Naive B cell (primary cell): ENCODE results near the gene LRTM2. TPM values are rescaled to one million over a fixed set of nuclear protein-coding genes. Genes with fewer than 3 reads are reported as not detected.

Source experiments
- ATAC-seq, 2 donors: fragments of 150-1000 bp; cut with Tn5 transposase; 2 replicates each; pipeline ENCODE4 v1.10.0; 2021; ENCODE audit warnings: low read depth in 2 of 2, mild to moderate bottlenecking in 2 of 2, moderate library complexity in 2 of 2
- DNase-seq: peaks from one replicate; pipeline ENCODE4 v3.0.0; 2022
- H3K27ac Mint-ChIP-seq, 6 donors: one replicate each; pipeline ENCODE4 v1.8.0; 2020 to 2022; ENCODE audit warnings: mild to moderate bottlenecking in 6 of 6, mixed read lengths in 6 of 6, moderate library complexity in 5 of 6, inconsistent platforms in 2 of 6
- H3K27me3 Mint-ChIP-seq, 3 donors: one replicate each; pipeline ENCODE4 v1.8.0; 2021 to 2022; ENCODE audit warnings: mixed read lengths in 3 of 3, mild to moderate bottlenecking in 1 of 3
- H3K36me3 Mint-ChIP-seq, 2 donors: one replicate each; pipeline ENCODE4 v1.8.0; 2020 to 2022; ENCODE audit warnings: mixed read lengths in 2 of 2, inconsistent platforms in 1 of 2, mild to moderate bottlenecking in 1 of 2
- H3K4me1 Mint-ChIP-seq, 3 donors: one replicate each; pipeline ENCODE4 v1.8.0; 2020 to 2022; ENCODE audit warnings: mixed read lengths in 3 of 3, inconsistent platforms in 1 of 3, mild to moderate bottlenecking in 1 of 3, moderate library complexity in 1 of 3
- H3K4me3 Mint-ChIP-seq, 8 donors: one replicate each; pipeline ENCODE4 v1.8.0; 2020 to 2022; ENCODE audit warnings: mild to moderate bottlenecking in 8 of 8, mixed read lengths in 8 of 8, moderate library complexity in 8 of 8, inconsistent platforms in 2 of 8
- H3K9me3 Mint-ChIP-seq, 7 donors: one replicate each; pipeline ENCODE4 v1.8.0; 2020 to 2022; ENCODE audit warnings: mixed read lengths in 7 of 7, mild to moderate bottlenecking in 5 of 7, inconsistent platforms in 2 of 7, moderate library complexity in 1 of 7
- polyA plus RNA-seq, 6 donors: library from polyadenylated mRNA; unstranded; fragments of 300-500 nt; fragmentation: Illumina TruSeq; gene quantifications; one replicate each; pipeline ENCODE4 v1.2.3, GENCODE V29; 2021; ENCODE audit warnings: low read depth in 6 of 6

The LRTM2 gene
- polyA plus RNA-seq, 6 donors from 2014 or later: not detected

DNA sequence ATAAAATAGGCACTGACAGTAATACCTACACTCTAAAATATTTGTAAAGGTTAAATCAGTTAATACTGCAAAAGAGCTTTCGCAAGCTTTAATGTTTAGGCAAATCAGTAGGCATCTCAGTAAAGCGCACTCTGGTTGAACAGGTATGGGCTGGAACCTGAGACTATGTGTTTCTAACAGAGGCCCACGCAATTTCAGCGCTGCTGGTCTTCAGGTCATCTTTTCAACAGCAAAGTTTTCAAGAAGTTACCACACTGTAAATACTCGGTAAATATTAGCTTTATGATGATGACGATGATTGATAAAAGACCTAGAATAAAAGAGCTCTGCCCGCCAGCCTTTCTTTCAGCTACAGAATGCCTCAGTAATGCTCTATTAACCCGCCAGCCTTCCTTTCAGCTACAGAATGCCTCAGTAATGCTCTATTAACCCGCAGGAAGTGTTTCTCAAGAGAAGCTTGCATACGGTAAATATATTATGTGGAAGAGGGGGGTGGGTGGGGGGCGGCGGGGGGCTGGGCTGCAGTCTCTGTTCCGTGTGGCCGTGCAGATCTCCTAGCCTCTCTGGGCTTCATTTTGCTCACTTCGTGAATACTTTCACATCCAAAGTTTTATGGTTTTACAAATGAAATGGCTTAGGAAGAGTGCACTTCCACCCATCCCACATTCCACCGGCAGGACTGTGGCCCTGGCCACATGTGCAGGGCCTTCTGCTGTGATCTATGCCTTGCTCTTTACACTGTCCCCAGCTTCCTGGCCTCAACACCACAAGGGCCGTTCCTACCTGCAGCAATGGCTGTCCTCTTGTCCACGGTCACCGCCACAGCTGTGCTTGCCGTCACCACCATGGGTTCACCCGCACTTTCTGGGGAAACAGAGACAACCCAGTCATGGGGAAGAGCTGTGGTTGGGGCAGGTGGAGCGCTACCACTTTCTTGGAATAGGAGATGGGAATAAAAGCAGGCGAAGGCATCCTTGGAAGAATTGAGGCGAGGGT is 19.9 kb downstream of the LRTM2 start:
- H3K4me3 Mint-ChIP-seq: no peak overlapping the region
- no peaks in the 10 kb centered on the region for H3K9me3 Mint-ChIP-seq
- no peak for DNase-seq
- peaks cover 19 to 37% (median 20%) of the 10 kb centered on the region in 3 donors for H3K4me1 Mint-ChIP-seq
- no peak for ATAC-seq
- H3K27me3 Mint-ChIP-seq: peaks cover 0 to 4% (median 0%) of the 10 kb centered on the region in 3 donors
- H3K36me3 Mint-ChIP-seq: no peaks in the 10 kb centered on the region
- peak overlapping the region in 2 of 6 donors; percentile 9 to 61 for H3K27ac Mint-ChIP-seq

DNA sequence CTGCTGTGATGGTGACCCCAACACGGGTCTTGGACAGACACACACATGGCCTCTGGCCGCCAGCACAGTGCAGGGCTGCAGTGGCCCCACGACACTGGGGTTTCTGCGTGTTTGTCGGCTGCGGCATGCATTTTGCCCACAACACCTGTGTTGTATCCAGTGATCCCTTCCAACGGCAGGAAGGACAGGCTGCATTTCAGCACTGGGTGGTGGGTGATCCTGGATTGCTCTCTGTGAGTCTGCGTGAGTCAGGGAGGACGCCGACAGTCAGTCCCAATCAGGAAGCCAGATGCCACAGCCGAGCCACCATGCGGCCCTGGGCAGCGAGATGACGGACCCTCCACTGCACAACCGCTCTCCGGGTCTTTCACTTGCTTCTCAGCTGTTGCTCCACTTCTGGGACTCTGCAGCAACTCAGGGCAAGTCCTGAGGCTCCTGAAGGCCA is 20.6 kb downstream of the LRTM2 start:
- no peaks in the 10 kb centered on the region for H3K36me3 Mint-ChIP-seq
- H3K4me3 Mint-ChIP-seq: peak overlapping the region in 3 of 8 donors; percentile 19 to 29 (median 25)
- H3K4me1 Mint-ChIP-seq: peaks cover 19 to 37% (median 20%) of the 10 kb centered on the region in 3 donors
- peaks cover 0 to 4% (median 1%) of the 10 kb centered on the region in 3 donors for H3K27me3 Mint-ChIP-seq
- DNase-seq: no peak
- no peaks in the 10 kb centered on the region for H3K9me3 Mint-ChIP-seq
- no peak for ATAC-seq
- no peak overlapping the region for H3K27ac Mint-ChIP-seq

DNA sequence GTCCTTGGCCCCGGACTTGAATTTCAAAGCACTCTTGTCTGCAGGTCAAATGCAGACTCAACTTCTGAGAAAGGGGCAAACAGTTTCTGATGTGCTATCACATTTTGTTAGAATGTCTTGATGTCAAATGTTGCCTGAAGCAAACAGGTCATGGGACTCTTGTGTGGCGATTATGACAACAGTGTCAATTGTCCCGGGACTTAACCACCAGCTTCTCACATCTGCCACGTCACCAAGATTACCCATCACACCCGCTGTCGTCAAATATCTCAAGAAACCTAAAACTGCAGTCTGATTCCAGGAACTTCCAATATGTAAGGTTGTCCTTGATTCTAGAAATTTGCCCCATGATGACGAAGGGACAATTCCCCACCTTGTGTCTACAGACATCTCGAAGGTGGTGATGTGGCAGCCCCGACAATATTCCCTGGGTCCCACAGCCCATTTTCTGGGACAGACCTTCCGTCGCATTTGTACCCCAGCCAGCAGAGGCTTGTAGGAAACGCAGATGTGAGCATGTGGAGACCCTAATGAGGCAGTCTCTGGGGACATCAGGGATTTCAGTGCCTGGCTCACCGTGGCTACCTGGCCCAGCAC is 21.3 kb downstream of the LRTM2 start:
- Mint-ChIP-seq H3K9me3 (no peaks in the 10 kb centered on the region), H3K4me1 (peaks cover 19 to 37% (median 20%) of the 10 kb centered on the region in 3 donors), H3K4me3 (peak overlapping the region in 4 of 8 donors; percentile 29 to 40 (median 34)), H3K27ac (peak overlapping the region in 2 of 6 donors; percentile 29 to 74), H3K36me3 (no peaks in the 10 kb centered on the region), H3K27me3 (peaks cover 0 to 7% (median 4%) of the 10 kb centered on the region in 3 donors)
- ATAC-seq (no peak), DNase-seq (no peak)

DNA sequence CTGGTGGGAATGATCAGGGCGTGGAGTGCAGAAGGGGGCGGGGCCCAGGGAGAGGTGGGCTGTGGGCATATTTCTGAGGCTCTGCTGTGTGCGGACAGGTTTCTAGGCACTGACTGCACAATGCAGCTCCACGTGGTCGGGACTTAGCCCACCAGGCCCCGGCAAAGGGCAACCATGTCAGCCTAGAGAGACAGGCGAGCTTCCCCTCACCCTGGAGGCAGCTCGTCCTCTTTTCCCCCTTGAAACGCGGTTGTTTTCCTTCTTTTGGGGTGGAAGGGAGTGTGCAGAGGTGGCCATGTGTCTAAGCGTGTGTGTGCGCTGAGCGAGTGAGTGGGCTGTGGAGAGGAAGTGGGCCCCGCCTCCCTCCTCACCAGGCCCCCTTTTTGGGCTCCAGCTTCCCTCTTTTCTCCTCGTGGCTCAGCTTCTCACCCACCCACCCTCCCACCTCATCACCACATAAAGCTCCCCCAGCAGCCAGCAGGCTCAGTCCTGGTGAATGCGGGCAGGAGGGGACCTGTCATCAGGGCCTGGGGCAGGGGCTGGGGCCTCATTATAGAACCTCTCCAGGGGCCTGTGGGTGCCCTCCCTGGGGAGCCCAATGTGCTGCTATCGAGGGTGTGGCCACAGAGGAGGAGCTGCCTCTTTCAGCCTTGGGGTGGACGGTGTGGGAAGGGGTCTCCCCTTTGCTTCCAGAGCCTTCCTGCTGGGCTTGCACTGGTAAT is 22.0 kb downstream of the LRTM2 start:
- DNase-seq (peak; percentile 12), ATAC-seq (peak; percentile 72 to 83)
- Mint-ChIP-seq H3K9me3 (no peaks in the 10 kb centered on the region), H3K36me3 (no peaks in the 10 kb centered on the region), H3K4me3 (peak overlapping the region in 5 of 8 donors; percentile 8 to 64 (median 32)), H3K27me3 (peaks cover 0 to 7% (median 4%) of the 10 kb centered on the region in 3 donors), H3K27ac (peak overlapping the region in 2 of 6 donors; percentile 1 to 74), H3K4me1 (peaks cover 19 to 37% (median 20%) of the 10 kb centered on the region in 3 donors)

DNA sequence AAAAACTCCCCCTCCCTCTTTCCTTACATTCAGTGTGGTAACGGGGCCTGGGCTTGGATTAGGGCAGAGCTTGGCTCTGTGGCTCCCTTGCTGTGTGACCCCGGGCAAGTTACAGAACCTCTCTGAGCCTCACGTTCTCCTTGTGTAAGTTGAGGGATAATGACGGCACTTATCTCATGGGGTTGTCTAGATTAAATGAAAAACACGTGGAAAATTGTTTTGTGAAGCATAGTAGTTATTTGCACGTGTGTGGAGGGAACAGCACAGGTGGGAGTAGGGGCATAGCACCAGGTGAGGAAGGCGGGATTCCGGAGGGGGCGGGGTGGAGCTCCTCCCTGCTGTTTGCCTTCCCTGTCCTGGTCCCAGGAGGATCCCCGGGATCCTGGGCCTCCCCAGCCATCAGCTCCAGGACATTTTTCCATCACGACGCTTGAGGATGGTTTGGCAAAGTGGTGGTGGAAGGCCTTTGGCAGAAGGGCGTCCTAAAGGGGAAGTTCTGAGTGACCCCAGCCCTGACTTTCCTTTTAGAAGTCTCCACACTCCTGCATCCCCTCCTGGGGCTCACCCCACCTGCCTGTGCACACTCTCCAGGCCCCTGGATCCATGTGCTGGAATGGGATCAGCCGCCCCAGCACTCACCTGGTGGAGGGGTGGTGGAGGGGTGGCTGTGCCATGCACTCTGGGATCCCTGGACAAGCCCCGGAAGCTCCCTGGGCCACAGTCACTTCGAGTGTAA is 22.7 kb downstream of the LRTM2 start:
- Mint-ChIP-seq H3K4me3 (peak overlapping the region in 3 of 8 donors; percentile 32 to 64 (median 49)), H3K27ac (peak overlapping the region in 1 of 6 donors; percentile 1), H3K4me1 (peaks cover 19 to 37% (median 20%) of the 10 kb centered on the region in 3 donors), H3K27me3 (peaks cover 0 to 7% (median 4%) of the 10 kb centered on the region in 3 donors), H3K9me3 (no peaks in the 10 kb centered on the region), H3K36me3 (no peaks in the 10 kb centered on the region)
- no peak for ATAC-seq
- no peak for DNase-seq

DNA sequence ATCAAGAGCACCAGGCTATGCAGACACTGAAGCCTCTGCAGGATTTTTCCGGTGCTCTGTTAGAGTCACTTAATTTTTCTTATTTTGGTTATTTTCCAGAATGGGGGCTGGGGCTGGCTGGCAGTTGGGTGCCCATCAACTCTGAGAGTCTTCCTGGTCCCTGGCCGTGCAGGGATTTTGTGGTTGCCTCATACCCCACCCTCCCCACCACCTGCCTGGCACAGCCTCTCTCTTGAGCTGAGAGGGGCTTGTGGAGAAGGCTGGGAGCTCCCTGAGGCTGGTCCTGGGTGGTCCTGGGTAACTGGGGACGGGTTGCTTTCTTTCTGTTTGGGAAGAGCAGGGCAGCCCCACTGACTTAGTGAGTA is 23.3 kb downstream of the LRTM2 start:
- no peaks in the 10 kb centered on the region for H3K36me3 Mint-ChIP-seq
- H3K9me3 Mint-ChIP-seq: no peaks in the 10 kb centered on the region
- peaks cover 19 to 37% (median 20%) of the 10 kb centered on the region in 3 donors for H3K4me1 Mint-ChIP-seq
- H3K4me3 Mint-ChIP-seq: peak overlapping the region in 1 of 8 donors; percentile 49
- ATAC-seq: no peak
- no peak overlapping the region for H3K27ac Mint-ChIP-seq
- H3K27me3 Mint-ChIP-seq: peaks cover 0 to 7% (median 4%) of the 10 kb centered on the region in 3 donors
- no peak for DNase-seq

DNA sequence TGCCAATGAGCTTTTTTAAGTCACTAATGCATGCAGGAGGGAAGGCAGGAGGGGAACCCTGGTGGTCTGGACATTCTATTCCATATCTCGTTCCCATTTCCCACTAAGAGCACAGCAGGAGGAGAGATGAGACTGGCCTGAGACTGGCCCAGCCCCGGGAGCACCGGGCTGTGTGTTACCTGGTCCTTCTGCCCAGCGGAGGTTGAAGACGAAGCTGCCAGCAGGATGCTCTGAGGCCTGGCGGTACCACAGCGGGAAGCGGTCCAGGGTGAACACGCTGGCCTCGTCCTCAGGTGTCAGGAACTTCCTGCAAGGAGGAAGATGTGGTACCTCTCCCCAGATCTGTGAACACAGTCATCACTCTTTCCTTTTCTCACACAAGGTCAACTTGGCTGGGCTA is 23.9 kb downstream of the LRTM2 start:
- H3K27ac Mint-ChIP-seq: no peak overlapping the region

DNA sequence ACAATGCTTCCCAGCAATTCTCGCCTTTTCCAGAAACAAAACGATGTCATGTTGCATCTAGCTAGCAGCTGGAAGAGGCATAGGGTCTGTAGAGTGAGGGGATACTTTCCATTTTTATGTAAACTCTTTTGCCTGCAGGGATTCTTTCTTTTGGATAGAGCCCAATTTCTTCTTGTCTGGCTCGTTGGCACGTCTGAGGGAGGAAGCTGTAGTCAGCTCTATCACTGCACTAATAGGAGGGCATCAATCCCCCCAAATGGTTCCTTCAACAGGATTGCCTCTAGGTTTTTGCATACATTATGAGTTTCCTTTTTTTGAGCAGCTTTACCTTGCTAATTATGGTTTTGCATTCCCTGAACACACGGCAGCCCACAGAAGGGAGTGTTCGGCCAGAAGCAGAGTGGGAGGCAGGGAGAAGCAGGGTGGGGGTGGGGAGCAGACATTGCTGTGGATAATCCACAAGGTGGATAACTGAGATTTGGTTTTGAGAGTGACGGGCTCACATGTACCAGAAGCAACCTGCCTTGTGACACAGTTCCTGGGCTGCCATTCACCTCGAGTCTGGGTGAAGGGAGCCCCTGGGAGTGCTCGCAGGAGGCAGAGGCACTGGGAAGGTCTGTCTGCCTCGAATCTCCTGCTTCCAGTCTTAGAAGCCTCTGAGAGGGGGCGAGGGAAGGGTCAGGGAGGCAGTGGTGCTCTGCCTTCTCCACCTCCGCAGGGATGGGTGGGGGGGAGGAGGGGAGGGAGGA is 24.5 kb downstream of the LRTM2 start:
- Mint-ChIP-seq H3K27me3 (peaks cover 0 to 7% (median 4%) of the 10 kb centered on the region in 3 donors), H3K9me3 (no peaks in the 10 kb centered on the region), H3K4me3 (no peak overlapping the region), H3K36me3 (no peaks in the 10 kb centered on the region), H3K4me1 (peaks cover 19 to 34% (median 20%) of the 10 kb centered on the region in 3 donors), H3K27ac (no peak overlapping the region)
- DNase-seq (no peak), ATAC-seq (no peak)

More for the DNA sequence above, 23.9 kb downstream of the LRTM2 start:
- Mint-ChIP-seq H3K9me3 (no peaks in the 10 kb centered on the region), H3K4me1 (peaks cover 19 to 37% (median 20%) of the 10 kb centered on the region in 3 donors), H3K27me3 (peaks cover 0 to 7% (median 4%) of the 10 kb centered on the region in 3 donors), H3K36me3 (no peaks in the 10 kb centered on the region), H3K4me3 (no peak overlapping the region)
- ATAC-seq: no peak
- no peak for DNase-seq

DNA sequence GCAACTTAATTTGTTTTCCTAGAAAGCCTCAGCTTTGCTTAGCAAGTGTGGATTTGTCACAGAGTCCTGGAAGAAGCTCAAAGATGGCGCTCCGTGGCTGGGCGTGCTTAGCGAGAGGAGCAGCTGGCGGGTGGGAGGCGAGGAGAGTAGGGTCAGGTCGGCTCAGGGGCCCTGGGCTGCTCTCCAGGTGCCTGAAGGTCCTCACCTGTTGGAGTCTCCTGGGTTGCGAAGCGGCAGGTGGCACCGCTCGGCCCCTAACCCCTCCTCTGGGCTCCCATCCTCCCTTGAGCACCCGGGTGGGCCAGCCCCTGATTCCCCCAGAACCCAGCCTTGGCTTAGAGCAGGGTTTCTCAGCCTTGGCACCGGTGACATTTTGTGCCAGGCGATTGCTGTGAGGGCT is 25.1 kb downstream of the LRTM2 start:
- no peaks in the 10 kb centered on the region for H3K9me3 Mint-ChIP-seq
- peaks cover 19 to 29% (median 20%) of the 10 kb centered on the region in 3 donors for H3K4me1 Mint-ChIP-seq
- no peak overlapping the region for H3K27ac Mint-ChIP-seq
- H3K36me3 Mint-ChIP-seq: no peaks in the 10 kb centered on the region
- no peak for DNase-seq
- peaks cover 0 to 7% (median 4%) of the 10 kb centered on the region in 3 donors for H3K27me3 Mint-ChIP-seq
- no peak overlapping the region for H3K4me3 Mint-ChIP-seq
- ATAC-seq: no peak

DNA sequence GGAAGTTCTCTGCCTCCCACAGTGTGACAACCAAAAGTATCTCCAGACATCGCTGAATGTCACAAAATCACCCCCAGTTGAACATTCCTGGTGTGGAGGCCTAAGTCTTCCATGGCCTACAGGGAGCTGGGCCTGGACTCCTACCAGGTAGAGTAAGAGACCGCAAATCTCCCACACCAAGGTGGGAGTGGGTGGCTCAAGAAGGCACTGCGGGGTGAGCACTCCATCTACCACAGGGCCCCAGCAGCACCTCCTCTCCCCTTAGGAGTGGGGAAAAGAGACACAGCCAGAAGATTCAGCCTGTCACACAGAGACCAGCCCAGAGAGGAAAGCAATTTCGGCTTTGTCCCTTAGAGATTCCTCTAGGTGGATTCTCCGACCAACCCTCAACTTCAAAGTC is 25.5 kb downstream of the LRTM2 start:
- DNase-seq: no peak
- peaks cover 0 to 7% (median 4%) of the 10 kb centered on the region in 3 donors for H3K27me3 Mint-ChIP-seq
- no peaks in the 10 kb centered on the region for H3K36me3 Mint-ChIP-seq
- ATAC-seq: no peak
- no peak overlapping the region for H3K27ac Mint-ChIP-seq
- no peaks in the 10 kb centered on the region for H3K9me3 Mint-ChIP-seq
- H3K4me1 Mint-ChIP-seq: peaks cover 19 to 25% (median 20%) of the 10 kb centered on the region in 3 donors
- H3K4me3 Mint-ChIP-seq: no peak overlapping the region

DNA sequence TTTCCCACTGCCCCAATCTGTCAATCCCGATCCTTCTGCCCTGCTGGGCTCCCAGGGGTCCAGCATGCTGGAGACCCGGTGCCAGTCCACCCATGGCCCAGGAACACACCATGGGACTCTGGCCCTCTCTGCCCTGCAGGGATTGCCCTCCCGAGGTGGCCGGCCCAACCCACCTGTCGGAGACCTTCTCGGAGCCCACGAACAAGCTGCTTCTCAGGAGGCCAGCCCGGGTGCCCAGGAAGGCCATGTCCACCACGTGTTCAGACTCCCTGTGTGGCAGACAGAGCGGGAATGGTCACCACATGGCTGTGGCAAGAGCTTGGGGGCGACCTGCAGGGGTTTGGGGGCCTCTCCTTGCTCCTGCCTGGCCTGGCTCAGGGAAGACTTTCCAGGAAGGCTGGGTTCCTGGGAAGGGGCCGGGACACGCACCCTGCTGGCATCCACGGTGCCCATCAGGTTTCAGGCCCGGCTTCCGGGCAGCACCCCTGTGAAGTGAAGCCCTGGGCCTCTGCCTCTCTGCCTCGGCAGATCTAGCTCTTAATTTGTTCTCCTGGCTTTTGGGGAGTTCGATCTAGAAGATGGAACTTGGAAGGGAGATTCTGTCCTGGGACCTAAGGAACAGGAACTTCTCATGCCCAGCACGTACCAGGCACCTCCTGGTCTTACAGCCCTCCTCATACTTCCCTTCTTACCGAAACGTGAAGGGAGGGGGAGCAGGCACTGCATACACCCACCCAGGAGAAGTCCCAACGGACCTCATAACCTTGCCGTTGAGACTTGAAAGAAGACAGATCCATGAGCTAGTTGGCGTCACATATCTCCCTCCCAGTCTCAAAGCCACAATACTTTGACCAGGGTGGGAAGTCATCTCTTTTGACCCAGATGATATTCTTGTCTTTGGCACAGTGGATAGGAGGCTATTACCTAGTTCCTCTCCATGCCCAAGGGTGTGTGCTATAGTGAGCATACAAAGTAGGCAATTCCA is 26.3 kb downstream of the LRTM2 start:
- no peaks in the 10 kb centered on the region for H3K36me3 Mint-ChIP-seq
- peak overlapping the region in 1 of 6 donors; percentile 69 for H3K27ac Mint-ChIP-seq
- DNase-seq (no peak), ATAC-seq (no peak)
- peaks cover 0 to 7% (median 4%) of the 10 kb centered on the region in 3 donors for H3K27me3 Mint-ChIP-seq
- H3K4me3 Mint-ChIP-seq: no peak overlapping the region
- H3K4me1 Mint-ChIP-seq: peaks cover 18 to 19% (median 19%) of the 10 kb centered on the region in 3 donors
- H3K9me3 Mint-ChIP-seq: peaks cover 0 to 2% (median 0%) of the 10 kb centered on the region in 7 donors
